ENCODE results near the gene TBPL1.
"Not testable (repeated sequence)": the region's sequence is repeated elsewhere in the genome, so short reads cannot be mapped to it uniquely, and the experiment has no call there.

The TBPL1 gene

GRCh38 chr6:133973109-133973971, 20.3 kb downstream of the TBPL1 start:
- no peak for DNase-seq (ENCODE audit: low read depth, low spot score)

DNA sequence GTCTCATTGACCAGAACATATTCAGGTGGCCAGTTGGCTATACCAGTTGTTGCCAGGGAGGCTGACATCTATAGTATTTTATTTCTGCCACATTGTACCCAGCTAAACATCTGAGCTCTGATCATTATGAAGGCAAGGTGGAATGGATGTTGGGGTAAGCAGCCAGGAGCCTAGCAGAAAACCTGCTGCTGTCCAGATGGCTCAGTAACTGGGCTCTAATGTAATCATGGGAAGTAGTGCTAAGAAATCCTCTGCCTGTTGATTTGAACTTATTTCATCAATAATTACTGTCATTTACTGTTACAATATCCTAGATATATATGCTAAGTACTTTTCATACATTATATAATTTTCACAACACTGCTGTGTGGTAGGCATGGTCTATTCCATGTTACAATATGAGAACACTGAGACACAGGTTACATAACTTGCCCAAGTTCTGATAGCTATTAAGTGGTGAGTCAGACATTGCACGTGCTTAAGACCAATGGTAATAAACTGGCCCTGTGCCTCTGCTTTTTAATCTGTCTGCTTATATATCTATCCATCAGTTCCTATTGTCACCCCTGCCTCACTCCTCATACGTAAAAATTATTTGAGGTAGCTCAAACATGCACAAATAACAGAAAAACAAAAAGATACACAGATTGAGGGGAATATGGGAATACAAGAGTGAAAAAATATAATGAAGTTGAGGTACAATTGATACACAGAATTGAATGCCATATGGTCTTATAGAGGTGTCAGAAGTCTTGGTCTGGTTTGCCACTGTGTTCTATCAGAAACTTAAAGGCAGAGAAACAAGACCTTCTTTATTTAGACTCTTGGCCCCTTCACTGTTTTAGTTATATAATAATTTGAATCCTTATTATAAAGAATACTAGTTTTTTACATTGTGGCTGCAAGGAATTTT, 25.2 kb downstream of the TBPL1 start:
- no peak for DNase-seq (ENCODE audit: low read depth, low spot score)

DNA sequence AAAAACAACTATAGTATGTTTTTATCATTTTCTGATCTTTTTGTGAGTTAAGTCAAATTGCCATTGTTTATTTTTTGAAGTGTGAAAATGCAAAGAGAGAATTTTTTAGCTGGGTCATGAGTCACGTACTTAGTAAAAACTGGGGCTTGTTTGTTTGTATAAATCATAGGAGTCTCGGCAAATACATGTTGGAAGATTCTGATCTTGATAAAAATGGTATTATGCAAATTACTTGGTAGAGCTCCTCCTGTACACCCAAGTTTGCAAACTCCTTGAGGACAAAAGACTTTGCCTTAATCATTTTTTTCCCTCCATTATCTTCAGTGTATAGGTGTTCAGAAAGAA, 25.8 kb downstream of the TBPL1 start:
- no peak for DNase-seq (ENCODE audit: low read depth, low spot score)

- not testable (repeated sequence) for DNase-seq (ENCODE audit: low read depth, low spot score)
Measured at GRCh38 chr6:133979269-133979963, 26.4 kb downstream of the TBPL1 start.

GRCh38 chr6:133980168-133980567, 27.1 kb downstream of the TBPL1 start:
- no peak for DNase-seq (ENCODE audit: low read depth, low spot score)

GRCh38 chr6:133983099-133983939, 30.3 kb downstream of the TBPL1 start:
- DNase-seq (ENCODE audit: low read depth, low spot score) = no peak

GRCh38 chr6:133985970-133986369, 32.9 kb downstream of the TBPL1 start:
- DNase-seq (ENCODE audit: low read depth, low spot score) = no peak

DNA sequence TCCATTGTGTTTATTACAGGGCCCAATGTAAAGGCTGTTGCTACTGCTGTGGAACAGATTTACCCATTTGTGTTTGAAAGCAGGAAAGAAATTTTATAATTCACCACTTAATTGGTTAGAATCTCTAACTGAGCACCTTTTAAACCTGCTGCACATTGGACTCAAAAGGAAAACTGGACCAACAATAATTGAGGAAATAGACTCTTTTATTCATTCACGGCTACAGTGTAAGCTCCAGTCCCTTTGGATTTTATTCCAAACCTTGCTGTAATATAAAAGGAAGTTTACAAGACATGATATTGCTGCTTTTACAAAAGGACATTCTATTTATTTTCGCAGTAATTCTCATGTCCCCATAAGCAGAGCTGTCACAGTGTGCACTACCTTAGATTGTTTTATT, 33.9 kb downstream of the TBPL1 start:
- DNase-seq (ENCODE audit: low read depth, low spot score) = no peak

GRCh38 chr6:133989525-133989924, 36.5 kb downstream of the TBPL1 start:
- DNase-seq (ENCODE audit: low read depth, low spot score) = no peak

DNA sequence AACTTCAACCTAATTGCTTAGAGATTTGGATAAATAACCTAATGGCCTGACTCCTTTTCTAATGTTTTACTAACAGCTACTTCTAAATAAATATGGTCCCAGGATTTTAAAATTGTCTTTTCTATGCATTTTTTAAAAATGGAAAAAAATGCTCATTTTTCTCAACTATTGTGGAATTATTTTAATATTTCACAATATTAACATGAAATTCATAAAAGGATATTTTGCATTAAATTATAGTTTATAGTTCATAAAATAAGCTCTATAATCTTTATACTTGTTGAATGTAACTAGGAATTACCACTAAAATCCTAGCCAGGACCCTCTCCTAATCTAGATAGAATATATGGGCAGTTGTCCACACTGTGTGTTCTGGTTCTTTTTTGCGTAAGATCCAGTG, 37.3 kb downstream of the TBPL1 start:
- DNase-seq (ENCODE audit: low read depth, low spot score) = no peak

GRCh38 chr6:133991096-133991593, 38.1 kb downstream of the TBPL1 start:
- peak; percentile 89 for DNase-seq (ENCODE audit: low read depth, low spot score)

- DNase-seq (ENCODE audit: low read depth, low spot score) = no peak
Measured at GRCh38 chr6:133992992-133993680, 40.1 kb downstream of the TBPL1 start.

- no peak for DNase-seq (ENCODE audit: low read depth, low spot score)
Measured at GRCh38 chr6:133995296-133995695, 42.3 kb downstream of the TBPL1 start.

DNA sequence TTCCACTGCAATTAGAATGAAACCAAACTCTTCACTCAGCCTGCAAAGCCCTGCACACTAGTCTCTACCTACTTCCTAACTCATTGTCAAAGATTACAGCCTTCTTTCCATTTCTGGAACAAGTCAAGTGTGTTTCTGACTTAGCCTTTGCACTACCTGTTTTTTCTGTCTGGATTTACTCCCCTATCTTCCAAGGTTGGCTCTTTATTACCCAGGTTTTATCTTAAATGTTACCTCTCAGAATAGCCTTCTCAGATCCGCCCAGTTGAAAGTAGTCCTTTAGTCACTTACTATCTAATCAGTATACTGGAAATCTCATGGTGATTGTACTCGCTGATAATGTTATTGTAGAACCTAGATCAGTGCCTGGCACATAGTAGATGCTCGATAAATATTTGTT, 42.7 kb downstream of the TBPL1 start:
- no peak for DNase-seq (ENCODE audit: low read depth, low spot score)

GRCh38 chr6:133997267-133997666, 44.2 kb downstream of the TBPL1 start:
- no peak for DNase-seq (ENCODE audit: low read depth, low spot score)

DNA sequence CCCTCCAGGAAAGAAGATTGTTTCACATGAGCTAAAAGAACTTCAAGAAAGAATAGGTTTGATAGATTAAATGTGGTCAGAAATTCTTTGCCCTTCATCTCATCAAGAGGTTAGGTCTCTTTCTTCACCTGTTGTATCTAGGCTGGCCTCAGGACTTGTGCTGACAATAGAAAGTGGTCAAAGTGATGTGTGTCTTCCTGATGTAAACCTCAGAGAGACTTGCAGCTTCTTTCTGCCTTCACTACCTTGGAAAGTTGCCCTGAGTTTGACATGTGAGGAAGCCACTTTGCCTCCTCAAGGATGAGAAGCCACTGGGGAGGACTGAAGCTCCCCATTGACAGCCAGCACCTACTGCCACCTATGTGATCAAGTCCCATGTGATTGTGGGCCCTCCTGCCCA, 46.3 kb downstream of the TBPL1 start:
- no peak for DNase-seq (ENCODE audit: low read depth, low spot score)

DNA sequence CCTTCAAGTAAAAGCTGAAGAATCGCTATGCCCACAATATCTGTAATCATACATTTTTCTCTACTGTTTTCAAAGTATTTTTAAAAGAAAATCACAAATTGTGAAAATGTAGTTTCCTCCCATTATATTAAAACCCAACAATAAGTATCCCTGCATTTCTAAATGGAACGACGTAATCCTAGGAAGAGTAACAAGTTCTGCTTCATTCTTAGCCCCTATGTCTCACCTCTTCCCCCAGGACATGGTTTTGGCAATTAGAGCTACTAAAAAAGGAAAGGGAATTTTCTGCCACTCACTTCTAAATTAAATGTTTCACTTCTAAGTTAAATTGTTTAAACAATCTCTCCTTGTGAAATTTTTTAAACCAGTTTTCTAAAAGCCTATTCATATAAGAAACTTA, 47.4 kb downstream of the TBPL1 start:
- no peak for DNase-seq (ENCODE audit: low read depth, low spot score)

GRCh38 chr6:134002821-134003220, 49.8 kb downstream of the TBPL1 start:
- DNase-seq (ENCODE audit: low read depth, low spot score) = no peak

DNA sequence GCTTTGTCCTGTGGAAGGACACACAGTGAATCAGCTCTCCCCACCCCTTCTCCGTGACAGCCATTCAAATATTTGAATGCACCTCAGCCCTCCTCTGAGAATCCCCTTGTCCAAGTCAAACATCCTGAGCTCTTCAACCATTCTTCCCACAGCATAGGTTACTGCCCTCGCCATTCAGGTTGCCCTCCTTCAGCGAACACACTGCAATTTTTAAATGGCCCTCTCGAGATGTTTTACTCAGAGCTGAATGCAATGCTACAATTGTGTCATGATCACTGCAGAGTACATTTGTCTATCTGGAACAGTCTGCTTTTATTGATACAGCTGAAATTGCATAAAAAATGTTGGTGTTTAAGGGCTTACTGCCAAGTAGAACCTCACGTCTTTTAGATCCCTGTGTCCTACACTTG, 50.5 kb downstream of the TBPL1 start:
- DNase-seq (ENCODE audit: low read depth, low spot score) = peak; percentile 23

DNA sequence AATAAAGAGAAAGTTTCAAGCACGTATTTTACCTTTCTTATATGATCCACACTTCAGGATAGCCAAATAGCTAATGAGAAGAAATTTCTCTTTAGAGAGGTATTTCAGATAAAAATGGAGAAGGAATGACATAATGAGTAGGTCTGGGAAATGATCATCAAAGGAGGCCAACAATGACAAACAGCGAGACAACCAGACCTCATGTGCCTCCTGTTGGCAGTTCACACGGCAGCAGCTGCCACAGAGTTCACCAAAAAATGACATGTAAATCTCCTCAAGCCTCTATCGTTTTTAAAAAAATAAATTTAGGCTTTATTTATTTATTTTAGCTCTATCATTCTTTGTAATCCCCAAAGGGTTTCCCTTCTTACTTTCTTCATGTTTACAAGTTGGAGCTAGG, 51.7 kb downstream of the TBPL1 start:
- no peak for DNase-seq (ENCODE audit: low read depth, low spot score)
